Activated T-cell treated with anti-CD3 and anti-CD28 coated beads, Interleukin-2, amount 50 U/mL, for 48 hours (primary cell): ENCODE results near the gene DPPA3.
A peak's percentile ranks its signal among the peaks of the same experiment; 100 is the strongest.
"Not testable (repeated sequence)": the region's sequence is repeated elsewhere in the genome, so short reads cannot be mapped to it uniquely, and the experiment has no call there.

Experiments used
- DNase-seq, 2 experiments: peaks; one replicate each; pipeline ENCODE4 v3.0.0-alpha.2; 2020

The DPPA3 gene

GRCh38 chr12:7731486-7731885 lies 20.3 kb downstream of the DPPA3 start:
- DNase-seq, result no peak

GRCh38 chr12:7732993-7733392 lies 21.8 kb downstream of the DPPA3 start:
- no peak for DNase-seq

GRCh38 chr12:7747246-7747645 lies 36.0 kb downstream of the DPPA3 start, which contains the start of gene CLEC4C:
CLEC4C (minus strand) TSS chr12:7747375; CDS start chr12:7747348, 27 bp downstream.
- no peak for DNase-seq

GRCh38 chr12:7748852-7749251 lies 37.6 kb downstream of the DPPA3 start:
- DNase-seq, result no peak

- DNase-seq, result no peak
Observed at GRCh38 chr12:7749442-7749841, 38.2 kb downstream of the DPPA3 start.

- DNase-seq, result no peak
Observed at GRCh38 chr12:7750350-7750749, 39.1 kb downstream of the DPPA3 start.

- no peak for DNase-seq
Observed at GRCh38 chr12:7751394-7751793, 40.2 kb downstream of the DPPA3 start.

GRCh38 chr12:7751941-7752922 lies 41.0 kb downstream of the DPPA3 start:
- DNase-seq, result not testable (repeated sequence)

- DNase-seq, result peak in 1 of 2 experiments; percentile 17
Observed at GRCh38 chr12:7755668-7756067, 44.4 kb downstream of the DPPA3 start.

GRCh38 chr12:7756993-7757392 lies 45.8 kb downstream of the DPPA3 start:
- DNase-seq, result no peak

- DNase-seq, result no peak
Observed at GRCh38 chr12:7758766-7759140, 47.5 kb downstream of the DPPA3 start.
